Loucy (cell line): ENCODE results near the gene UTRN.

Source experiments
- EZH2phosphoT487 ChIP-seq: fragments of 200-600 bp; IDR thresholded peaks from 2 replicates; pipeline ENCODE4 v1.6.1; 2018; ENCODE audit warnings: antibody characterized with exemption, mild to moderate bottlenecking, moderate library complexity, borderline replicate concordance
- TF ChIP-seq, protein P1 (sequence below): fragments of 200-600 bp; sonication (generic); conservative IDR thresholded peaks from 2 replicates; pipeline ENCODE4 v1.5.1; 2014; ENCODE audit warnings: mild to moderate bottlenecking, antibody characterized with exemption, low read length

DNA sequence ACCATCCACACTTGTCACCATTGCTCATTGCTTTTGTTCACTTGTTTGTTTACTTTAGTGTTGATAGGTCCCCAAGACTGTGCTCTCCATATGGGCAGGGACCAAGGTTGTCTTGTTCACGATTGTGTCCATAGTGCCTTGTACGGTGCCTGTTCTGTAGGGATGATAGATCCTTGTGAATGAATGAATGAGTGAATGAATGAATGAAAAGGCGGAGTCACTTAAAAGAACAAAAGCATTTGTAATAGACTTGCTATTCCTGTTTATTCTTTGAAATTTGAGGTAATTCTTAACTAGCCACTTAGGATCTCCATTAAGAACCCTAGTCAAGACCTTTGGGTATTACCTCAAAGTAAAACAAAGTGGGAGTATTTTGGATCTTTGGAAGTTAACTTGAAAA, 47.0 kb downstream of the UTRN start:
- TF ChIP-seq, protein P1, sequence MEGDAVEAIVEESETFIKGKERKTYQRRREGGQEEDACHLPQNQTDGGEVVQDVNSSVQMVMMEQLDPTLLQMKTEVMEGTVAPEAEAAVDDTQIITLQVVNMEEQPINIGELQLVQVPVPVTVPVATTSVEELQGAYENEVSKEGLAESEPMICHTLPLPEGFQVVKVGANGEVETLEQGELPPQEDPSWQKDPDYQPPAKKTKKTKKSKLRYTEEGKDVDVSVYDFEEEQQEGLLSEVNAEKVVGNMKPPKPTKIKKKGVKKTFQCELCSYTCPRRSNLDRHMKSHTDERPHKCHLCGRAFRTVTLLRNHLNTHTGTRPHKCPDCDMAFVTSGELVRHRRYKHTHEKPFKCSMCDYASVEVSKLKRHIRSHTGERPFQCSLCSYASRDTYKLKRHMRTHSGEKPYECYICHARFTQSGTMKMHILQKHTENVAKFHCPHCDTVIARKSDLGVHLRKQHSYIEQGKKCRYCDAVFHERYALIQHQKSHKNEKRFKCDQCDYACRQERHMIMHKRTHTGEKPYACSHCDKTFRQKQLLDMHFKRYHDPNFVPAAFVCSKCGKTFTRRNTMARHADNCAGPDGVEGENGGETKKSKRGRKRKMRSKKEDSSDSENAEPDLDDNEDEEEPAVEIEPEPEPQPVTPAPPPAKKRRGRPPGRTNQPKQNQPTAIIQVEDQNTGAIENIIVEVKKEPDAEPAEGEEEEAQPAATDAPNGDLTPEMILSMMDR: no peak
- no peak for TF ChIP-seq EZH2phosphoT487
